K562 (cell line): ENCODE results near the gene ARMC7. TPM values are rescaled to one million over a fixed set of nuclear protein-coding genes. Genes with fewer than 3 reads are reported as not detected.

Experiments used
- GATA2 ChIP-seq: sonication (generic); formaldehyde crosslinking; IDR thresholded peaks from 2 replicates; pipeline ENCODE4 v1.4.0; 2020; ENCODE audit warnings: mild to moderate bottlenecking, missing genetic modification reagents
- HCFC1 ChIP-seq: IDR thresholded peaks from 2 replicates; pipeline ENCODE4 v1.6.1; 2012; ENCODE audit warnings: low read depth, low read length, improper control_type of control experiment
- HMGN3 ChIP-seq: IDR thresholded peaks from 2 replicates; pipeline ENCODE4 v1.6.1; 2011; ENCODE audit warnings: borderline replicate concordance, low read depth, mild to moderate bottlenecking, mixed read lengths, low read length; ENCODE audit not compliant: insufficient read length; ENCODE audit errors: extremely low read depth
- HSF4 ChIP-seq: fragments of 250-450 bp; sonication (Bioruptor Pico); IDR thresholded peaks from 2 replicates; pipeline ENCODE4 v2.1.2; 2022; ENCODE audit warnings: mild to moderate bottlenecking, moderate library complexity, borderline replicate concordance
- KLF6 ChIP-seq: fragments of 250-450 bp; sonication (Bioruptor Pico); IDR thresholded peaks from 2 replicates; pipeline ENCODE4 v1.4.0; 2020; ENCODE audit warnings: mild to moderate bottlenecking, moderate library complexity, borderline replicate concordance
- NFE2L1 ChIP-seq: fragments of 450-650 bp; IDR thresholded peaks from 2 replicates; pipeline ENCODE4 v1.6.1; 2016; ENCODE audit warnings: missing genetic modification characterization, low read depth, mild to moderate bottlenecking, missing compliant biosample characterization, moderate library complexity, borderline replicate concordance
- NR4A1 ChIP-seq, 2 experiments: fragments of 250-450 bp in 1 of 2; fragments of 450-650 bp in 1 of 2; sonication (Bioruptor Pico) in 1 of 2; IDR thresholded peaks; 2 replicates each; pipeline versions ENCODE4 v1.4.0 to v1.6.1; 2016 to 2020; ENCODE audit warnings: mild to moderate bottlenecking in 2 of 2, missing compliant biosample characterization in 1 of 2, missing genetic modification characterization in 1 of 2, moderate library complexity in 1 of 2
- PCBP2 ChIP-seq: fragments of 200-400 bp; formaldehyde crosslinking; IDR thresholded peaks from 2 replicates; pipeline ENCODE4 v1.6.1; 2018; ENCODE audit warnings: low read length, low read depth, mild to moderate bottlenecking, moderate library complexity; ENCODE audit not compliant: poor library complexity, severe bottlenecking
- SRSF3 ChIP-seq: fragments of 200-400 bp; formaldehyde crosslinking; IDR thresholded peaks from 2 replicates; pipeline ENCODE4 v1.6.1; 2016; ENCODE audit warnings: mild to moderate bottlenecking, low read length, moderate library complexity; ENCODE audit not compliant: insufficient read depth
- XRCC4 ChIP-seq: IDR thresholded peaks from one replicate; pipeline ENCODE4 v1.6.1; 2011; ENCODE audit not compliant: insufficient read depth, insufficient read length; ENCODE audit errors: extremely low read depth
- ZNF445 ChIP-seq: fragments of 250-450 bp; sonication (Bioruptor Pico); IDR thresholded peaks from 2 replicates; pipeline ENCODE4 v1.4.0; 2020; ENCODE audit warnings: low read depth, mild to moderate bottlenecking, moderate library complexity
- ZNF696 ChIP-seq: fragments of 250-450 bp; sonication (Bioruptor Pico); conservative IDR thresholded peaks from 2 replicates; pipeline ENCODE4 v1.4.0; 2020; ENCODE audit warnings: mild to moderate bottlenecking, moderate library complexity
- ZNF778 ChIP-seq: fragments of 450-650 bp; formaldehyde crosslinking; IDR thresholded peaks from 2 replicates; pipeline ENCODE4 v1.4.0; 2020; ENCODE audit warnings: mild to moderate bottlenecking, moderate library complexity
- polyA plus RNA-seq, 8 experiments: library from polyadenylated mRNA; depleted of rRNA in 4 of 8; stranded (reverse) in 5 of 8; unstranded in 3 of 8; fragments of >200 nt; fragmentation: Nextera tagmentation in 2 of 8; fragmentation: Illumina TruSeq in 1 of 8; extraction: Ambion mirVana in 2 of 8; extraction: Trizol in 1 of 8; gene quantifications; 2 replicates each; pipeline versions ENCODE4 v1.2.1 to v1.2.3, GENCODE V29; 2011 to 2014; ENCODE audit warnings: inconsistent platforms in 1 of 8, missing spikeins in 1 of 8
- total RNA-seq, 7 experiments: library from RNA; depleted of rRNA in 6 of 7; stranded (reverse); fragments of >200 nt in 6 of 7; fragmentation: Illumina TruSeq in 2 of 7; extraction: Trizol in 2 of 7; gene quantifications; 2 replicates each; pipeline versions ENCODE4 v1.2.1 to v1.2.3, GENCODE V29; 2011 to 2021; ENCODE audit warnings: low replicate concordance in 1 of 7
- TF ChIP-seq, protein P1 (sequence below): fragments of 450-650 bp; IDR thresholded peaks from 2 replicates; pipeline ENCODE4 v1.6.1; 2016; ENCODE audit warnings: missing biosample characterization, missing genetic modification characterization
- TF ChIP-seq, protein P2 (sequence below), 3 experiments: fragments of 200-800 bp in 1 of 3; sonication (Bioruptor generic) in 1 of 3; sonication (generic) in 1 of 3; formaldehyde crosslinking in 1 of 3; IDR thresholded peaks; 2 replicates each; pipeline versions ENCODE4 v1.6.1 to v1.8.0; 2016 to 2022; ENCODE audit warnings: mild to moderate bottlenecking in 2 of 3, missing compliant biosample characterization in 2 of 3, missing genetic modification characterization in 2 of 3, missing genetic modification reagents in 1 of 3
- TF ChIP-seq, protein P3 (sequence below): fragments of 450-650 bp; IDR thresholded peaks from 2 replicates; pipeline ENCODE4 v1.6.1; 2017; ENCODE audit warnings: antibody characterized with exemption, mild to moderate bottlenecking
- TF ChIP-seq, protein P4 (sequence below): IDR thresholded peaks from 3 replicates; pipeline ENCODE4 v1.6.1; 2011; ENCODE audit warnings: borderline replicate concordance, mild to moderate bottlenecking, moderate library complexity; ENCODE audit not compliant: insufficient read length; ENCODE audit errors: extremely low read depth

Gene ARMC7
- total and polyA plus RNA-seq, 9 of the 15 experiments (the other 6 are each of a cell fraction or from before 2014, with no cell fraction given) = 1.4 to 15.2 (median 5.9) TPM

DNA sequence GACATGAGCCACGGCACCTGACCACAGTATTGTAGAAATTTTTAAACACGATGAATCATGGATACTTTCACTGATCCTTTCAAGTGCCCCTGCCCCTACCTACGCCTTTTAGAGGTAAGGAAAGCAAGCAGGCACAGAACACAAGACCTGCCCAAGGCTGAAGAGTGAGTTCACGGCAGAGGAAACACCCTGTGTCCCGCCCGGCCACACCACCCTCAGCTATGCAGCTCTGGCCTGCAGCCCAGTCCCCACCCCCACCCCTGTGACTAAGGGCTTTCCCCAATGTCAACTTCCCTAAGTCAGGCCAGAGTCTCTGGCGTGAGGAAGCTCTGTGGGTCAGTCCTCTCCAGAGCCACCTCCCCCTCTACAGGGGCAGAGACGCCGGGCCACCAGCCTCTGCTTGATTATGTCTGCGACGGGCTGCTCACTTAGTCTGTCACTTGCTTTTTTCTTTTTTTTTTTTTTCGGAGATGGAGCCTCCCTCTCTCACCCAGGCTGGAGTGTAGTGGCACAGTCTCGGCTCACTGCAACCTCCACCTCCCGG is 13.6 kb upstream of the ARMC7 start (continued):
- TF ChIP-seq GATA2 (CRISPR knock-in tag) = no peak
- TF ChIP-seq KLF6 (CRISPR knock-in tag) = no peak
- TF ChIP-seq SRSF3 = no peak
- no peak for TF ChIP-seq ZNF778 (CRISPR knock-in tag)
- TF ChIP-seq, protein P1, sequence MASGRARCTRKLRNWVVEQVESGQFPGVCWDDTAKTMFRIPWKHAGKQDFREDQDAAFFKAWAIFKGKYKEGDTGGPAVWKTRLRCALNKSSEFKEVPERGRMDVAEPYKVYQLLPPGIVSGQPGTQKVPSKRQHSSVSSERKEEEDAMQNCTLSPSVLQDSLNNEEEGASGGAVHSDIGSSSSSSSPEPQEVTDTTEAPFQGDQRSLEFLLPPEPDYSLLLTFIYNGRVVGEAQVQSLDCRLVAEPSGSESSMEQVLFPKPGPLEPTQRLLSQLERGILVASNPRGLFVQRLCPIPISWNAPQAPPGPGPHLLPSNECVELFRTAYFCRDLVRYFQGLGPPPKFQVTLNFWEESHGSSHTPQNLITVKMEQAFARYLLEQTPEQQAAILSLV (tag) = no peak
- no peak for TF ChIP-seq NFE2L1 (tag)
- TF ChIP-seq NR4A1 (CRISPR knock-in tag; IDR thresholded peaks at IDR 0.05) = no peak
- 0 out of 2 replicates have a peak, but pooled peaks have one; percentile 64 for TF ChIP-seq NR4A1 (tag; IDR thresholded peaks at IDR 0.05)
- TF ChIP-seq, protein P2, sequence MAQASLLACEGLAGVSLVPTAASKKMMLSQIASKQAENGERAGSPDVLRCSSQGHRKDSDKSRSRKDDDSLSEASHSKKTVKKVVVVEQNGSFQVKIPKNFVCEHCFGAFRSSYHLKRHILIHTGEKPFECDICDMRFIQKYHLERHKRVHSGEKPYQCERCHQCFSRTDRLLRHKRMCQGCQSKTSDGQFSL (CRISPR knock-in tag; IDR thresholded peaks at IDR 0.05) = no peak
- TF ChIP-seq, protein P2 (tag; IDR thresholded peaks at IDR 0.05) = no peak
- no peak for TF ChIP-seq ZNF445 (CRISPR knock-in tag)
- TF ChIP-seq, protein P3, sequence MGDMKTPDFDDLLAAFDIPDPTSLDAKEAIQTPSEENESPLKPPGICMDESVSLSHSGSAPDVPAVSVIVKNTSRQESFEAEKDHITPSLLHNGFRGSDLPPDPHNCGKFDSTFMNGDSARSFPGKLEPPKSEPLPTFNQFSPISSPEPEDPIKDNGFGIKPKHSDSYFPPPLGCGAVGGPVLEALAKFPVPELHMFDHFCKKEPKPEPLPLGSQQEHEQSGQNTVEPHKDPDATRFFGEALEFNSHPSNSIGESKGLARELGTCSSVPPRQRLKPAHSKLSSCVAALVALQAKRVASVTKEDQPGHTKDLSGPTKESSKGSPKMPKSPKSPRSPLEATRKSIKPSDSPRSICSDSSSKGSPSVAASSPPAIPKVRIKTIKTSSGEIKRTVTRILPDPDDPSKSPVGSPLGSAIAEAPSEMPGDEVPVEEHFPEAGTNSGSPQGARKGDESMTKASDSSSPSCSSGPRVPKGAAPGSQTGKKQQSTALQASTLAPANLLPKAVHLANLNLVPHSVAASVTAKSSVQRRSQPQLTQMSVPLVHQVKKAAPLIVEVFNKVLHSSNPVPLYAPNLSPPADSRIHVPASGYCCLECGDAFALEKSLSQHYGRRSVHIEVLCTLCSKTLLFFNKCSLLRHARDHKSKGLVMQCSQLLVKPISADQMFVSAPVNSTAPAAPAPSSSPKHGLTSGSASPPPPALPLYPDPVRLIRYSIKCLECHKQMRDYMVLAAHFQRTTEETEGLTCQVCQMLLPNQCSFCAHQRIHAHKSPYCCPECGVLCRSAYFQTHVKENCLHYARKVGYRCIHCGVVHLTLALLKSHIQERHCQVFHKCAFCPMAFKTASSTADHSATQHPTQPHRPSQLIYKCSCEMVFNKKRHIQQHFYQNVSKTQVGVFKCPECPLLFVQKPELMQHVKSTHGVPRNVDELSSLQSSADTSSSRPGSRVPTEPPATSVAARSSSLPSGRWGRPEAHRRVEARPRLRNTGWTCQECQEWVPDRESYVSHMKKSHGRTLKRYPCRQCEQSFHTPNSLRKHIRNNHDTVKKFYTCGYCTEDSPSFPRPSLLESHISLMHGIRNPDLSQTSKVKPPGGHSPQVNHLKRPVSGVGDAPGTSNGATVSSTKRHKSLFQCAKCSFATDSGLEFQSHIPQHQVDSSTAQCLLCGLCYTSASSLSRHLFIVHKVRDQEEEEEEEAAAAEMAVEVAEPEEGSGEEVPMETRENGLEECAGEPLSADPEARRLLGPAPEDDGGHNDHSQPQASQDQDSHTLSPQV = peak; percentile 89
- TF ChIP-seq HCFC1 = peak; percentile 23; the same call in 1 of the 2 replicates
- no peak for TF ChIP-seq XRCC4
- no peak for TF ChIP-seq ZNF696
- no peak for TF ChIP-seq PCBP2
- TF ChIP-seq, protein P4, sequence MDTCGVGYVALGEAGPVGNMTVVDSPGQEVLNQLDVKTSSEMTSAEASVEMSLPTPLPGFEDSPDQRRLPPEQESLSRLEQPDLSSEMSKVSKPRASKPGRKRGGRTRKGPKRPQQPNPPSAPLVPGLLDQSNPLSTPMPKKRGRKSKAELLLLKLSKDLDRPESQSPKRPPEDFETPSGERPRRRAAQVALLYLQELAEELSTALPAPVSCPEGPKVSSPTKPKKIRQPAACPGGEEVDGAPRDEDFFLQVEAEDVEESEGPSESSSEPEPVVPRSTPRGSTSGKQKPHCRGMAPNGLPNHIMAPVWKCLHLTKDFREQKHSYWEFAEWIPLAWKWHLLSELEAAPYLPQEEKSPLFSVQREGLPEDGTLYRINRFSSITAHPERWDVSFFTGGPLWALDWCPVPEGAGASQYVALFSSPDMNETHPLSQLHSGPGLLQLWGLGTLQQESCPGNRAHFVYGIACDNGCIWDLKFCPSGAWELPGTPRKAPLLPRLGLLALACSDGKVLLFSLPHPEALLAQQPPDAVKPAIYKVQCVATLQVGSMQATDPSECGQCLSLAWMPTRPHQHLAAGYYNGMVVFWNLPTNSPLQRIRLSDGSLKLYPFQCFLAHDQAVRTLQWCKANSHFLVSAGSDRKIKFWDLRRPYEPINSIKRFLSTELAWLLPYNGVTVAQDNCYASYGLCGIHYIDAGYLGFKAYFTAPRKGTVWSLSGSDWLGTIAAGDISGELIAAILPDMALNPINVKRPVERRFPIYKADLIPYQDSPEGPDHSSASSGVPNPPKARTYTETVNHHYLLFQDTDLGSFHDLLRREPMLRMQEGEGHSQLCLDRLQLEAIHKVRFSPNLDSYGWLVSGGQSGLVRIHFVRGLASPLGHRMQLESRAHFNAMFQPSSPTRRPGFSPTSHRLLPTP = no peak
- TF ChIP-seq HMGN3 = peak; percentile 66
- no peak for TF ChIP-seq HSF4
